ENCODE results near the gene BMPR1B.
"Not testable (repeated sequence)": the region's sequence is repeated elsewhere in the genome, so short reads cannot be mapped to it uniquely, and the experiment has no call there.

BMPR1B gene

GRCh38 chr4:94832329-94832728, 74.6 kb downstream of the BMPR1B start:
- DNase-seq (ENCODE audit: low read depth in 3 of 3), result not testable (repeated sequence)

- DNase-seq (ENCODE audit: low read depth in 3 of 3), result no peak
These were observed 75.6 kb downstream of the BMPR1B start for GRCh38 chr4:94833394-94833793.

GRCh38 chr4:94834501-94834900, 76.7 kb downstream of the BMPR1B start:
- DNase-seq (ENCODE audit: low read depth in 3 of 3), result no peak

GRCh38 chr4:94841166-94841863, 83.6 kb downstream of the BMPR1B start:
- DNase-seq (ENCODE audit: low read depth in 3 of 3), result not testable (repeated sequence)

DNA sequence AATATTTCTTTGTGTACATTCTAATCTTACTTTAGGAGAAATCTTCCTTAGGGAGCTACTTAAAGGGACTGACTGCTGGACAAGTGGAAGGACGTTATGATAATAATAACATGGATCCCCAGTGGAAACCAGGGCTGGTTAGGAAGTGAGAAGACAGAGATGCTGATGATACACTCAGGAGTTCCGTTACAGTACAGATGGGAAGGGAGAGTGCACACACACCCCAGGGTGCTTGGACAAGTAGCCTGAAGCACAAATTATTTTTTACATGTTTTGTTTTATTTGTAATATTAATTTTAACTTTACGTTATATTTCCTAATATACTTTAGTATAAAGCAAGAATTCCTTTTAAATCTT, 84.1 kb downstream of the BMPR1B start:
- no peak for DNase-seq (ENCODE audit: low read depth in 3 of 3)

- no peak for DNase-seq (ENCODE audit: low read depth in 3 of 3)
These were observed 85.5 kb downstream of the BMPR1B start for GRCh38 chr4:94843216-94843615.

DNA sequence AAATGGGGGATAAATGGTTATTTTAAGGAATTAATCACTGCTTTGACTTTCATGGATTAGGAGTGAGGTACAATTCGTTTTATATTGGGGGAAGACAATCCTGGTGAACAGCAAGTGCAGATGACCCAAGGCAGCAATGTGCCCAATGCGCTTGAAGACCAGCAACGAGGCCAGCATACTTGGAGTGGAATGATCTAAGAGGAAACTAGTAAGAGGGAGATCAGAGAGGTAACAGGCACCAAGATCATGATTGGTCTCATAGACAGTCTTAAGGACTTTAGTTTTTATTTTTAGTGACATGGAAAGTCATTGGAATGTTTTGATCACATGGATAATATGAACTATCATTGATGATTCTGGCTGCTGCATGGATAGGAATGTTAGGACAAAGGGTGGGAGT, 90.6 kb downstream of the BMPR1B start:
- DNase-seq (ENCODE audit: low read depth in 3 of 3), result no peak

GRCh38 chr4:94849901-94850300, 92.1 kb downstream of the BMPR1B start:
- no peak for DNase-seq (ENCODE audit: low read depth in 3 of 3)

GRCh38 chr4:94852616-94853015, 94.9 kb downstream of the BMPR1B start:
- no peak for DNase-seq (ENCODE audit: low read depth in 3 of 3)

- no peak for DNase-seq (ENCODE audit: low read depth in 3 of 3)
These were observed 98.3 kb downstream of the BMPR1B start for GRCh38 chr4:94856030-94856429.

DNA sequence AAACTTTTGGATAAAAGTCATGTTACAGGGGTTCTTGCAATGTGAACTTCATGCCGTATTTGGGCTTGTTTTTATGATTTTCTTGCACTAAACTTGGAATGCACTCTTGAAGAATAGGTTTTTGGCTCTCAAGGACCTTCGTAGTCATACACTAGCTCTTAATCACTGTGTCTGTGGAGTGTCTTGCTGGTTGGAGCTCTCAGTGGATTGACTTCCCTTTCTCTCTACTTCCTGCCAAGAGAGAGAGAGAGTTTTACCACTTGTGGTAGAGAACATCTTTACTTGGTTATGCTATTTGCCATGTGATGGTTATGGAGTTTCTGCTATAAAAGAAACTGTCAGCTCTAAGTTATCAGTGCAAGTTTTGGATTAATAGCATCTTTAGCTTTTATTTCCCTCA, 112.4 kb downstream of the BMPR1B start:
- DNase-seq (ENCODE audit: low read depth in 3 of 3), result no peak

DNA sequence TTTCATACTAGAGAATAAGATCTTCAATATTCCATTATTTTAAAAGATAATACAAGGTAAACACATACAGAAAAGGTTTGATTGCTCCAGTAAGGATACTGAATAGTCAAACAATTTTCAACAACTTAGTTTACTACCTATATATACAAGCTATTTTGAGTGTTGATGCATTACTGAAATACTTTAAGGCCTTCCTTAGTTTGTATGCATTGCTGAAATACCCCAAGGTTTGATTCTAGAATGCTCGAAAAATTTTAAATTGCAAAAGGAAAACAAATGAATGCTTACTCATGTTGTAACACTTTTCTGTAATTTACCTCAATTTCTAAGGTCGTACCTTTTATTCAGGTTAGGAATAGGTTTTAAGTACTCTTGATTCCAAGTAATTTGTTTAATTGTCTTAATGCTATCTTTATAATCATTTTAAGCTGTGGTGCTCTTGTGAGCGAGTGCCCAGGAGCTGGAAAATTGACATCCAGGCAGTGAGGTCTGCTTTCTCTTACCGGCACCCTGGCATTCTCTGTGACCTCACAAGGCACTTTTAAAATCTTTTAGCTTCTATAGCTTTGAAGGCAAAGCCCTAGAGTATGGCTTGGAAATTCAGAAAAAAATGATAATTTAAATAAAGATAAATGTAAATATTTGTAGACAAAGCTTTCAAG, 114.0 kb downstream of the BMPR1B start:
- no peak for DNase-seq (ENCODE audit: low read depth in 3 of 3)

DNA sequence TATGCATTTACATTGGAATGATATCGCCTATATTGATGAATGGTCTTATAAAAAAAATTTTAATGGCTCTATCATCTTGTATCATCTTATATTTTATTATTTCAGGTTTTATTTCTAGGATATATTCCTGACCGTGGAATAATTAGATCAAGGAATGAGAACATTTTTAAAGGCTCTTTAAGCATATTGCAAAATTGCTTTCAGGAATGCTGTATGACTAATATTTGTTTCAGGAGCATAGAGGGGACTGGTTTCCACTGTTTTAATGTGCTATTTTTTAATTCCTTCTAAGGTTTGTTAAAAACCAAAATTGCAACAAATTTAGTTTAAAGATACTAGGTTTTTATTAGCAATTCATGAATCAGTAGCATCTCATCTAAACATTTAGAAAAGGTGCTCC, 120.2 kb downstream of the BMPR1B start:
- no peak for DNase-seq (ENCODE audit: low read depth in 3 of 3)

DNA sequence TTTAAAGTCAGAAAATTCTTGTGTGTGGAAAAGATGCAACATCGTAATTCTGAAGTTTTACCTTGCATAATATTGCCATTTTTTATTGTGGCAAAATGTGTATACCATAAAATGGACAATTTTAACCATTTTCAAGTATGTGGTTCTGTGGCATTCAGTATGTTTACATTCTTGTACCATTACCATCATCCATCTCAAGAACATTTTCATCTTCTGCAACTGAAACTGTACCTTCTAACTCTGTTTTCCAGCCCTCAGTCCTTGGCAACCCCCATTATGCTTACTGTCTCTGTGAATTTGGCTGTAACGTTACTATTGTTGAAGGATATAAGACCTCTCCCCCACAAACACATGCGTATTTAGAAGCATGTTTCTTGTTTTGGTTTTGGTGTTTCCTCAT, 123.2 kb downstream of the BMPR1B start:
- DNase-seq (ENCODE audit: low read depth in 3 of 3), result no peak

GRCh38 chr4:94882756-94883155, 125.0 kb downstream of the BMPR1B start:
- no peak for DNase-seq (ENCODE audit: low read depth in 3 of 3)

DNA sequence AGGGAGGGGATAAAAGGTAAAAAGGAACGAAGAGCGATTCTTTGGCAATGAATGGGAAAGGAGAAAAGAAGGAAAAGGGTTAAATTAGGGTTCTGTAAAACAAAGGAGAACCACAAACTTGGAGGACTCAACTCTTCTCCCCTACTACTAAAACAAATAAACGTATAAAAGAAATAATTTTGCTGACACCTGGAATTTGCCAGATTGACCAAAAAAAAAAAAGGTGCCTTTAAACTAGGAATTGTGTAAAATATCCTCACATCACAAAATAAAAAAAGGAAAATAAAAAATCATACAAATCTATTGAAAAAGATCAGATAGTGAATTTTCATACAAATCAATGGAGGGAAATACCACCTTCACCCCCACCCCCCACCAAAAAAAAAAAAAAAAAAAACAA, 129.3 kb downstream of the BMPR1B start:
- no peak for DNase-seq (ENCODE audit: low read depth in 3 of 3)

DNA sequence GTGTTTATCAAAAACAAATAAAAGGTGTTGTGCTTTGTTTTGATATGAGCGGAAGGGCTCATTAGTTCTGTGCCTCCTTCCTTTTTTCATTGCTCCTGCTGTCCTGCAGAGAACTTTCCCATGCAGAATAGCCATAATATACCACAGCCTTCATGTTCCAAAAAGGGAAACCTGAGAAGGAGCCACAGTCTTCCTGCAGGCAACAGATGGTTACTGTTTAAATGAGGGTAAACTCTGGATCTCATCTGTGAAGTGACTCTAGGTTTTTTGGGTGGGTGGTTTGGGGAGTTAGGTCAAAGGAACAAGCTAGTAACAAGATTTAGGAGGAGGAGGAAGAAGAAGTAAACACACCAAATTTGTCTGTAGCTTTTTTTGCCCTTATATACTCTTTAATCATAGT, 131.8 kb downstream of the BMPR1B start:
- DNase-seq (ENCODE audit: low read depth in 3 of 3), result no peak

GRCh38 chr4:94889946-94890345, 132.2 kb downstream of the BMPR1B start:
- DNase-seq (ENCODE audit: low read depth in 3 of 3), result no peak

- DNase-seq (ENCODE audit: low read depth in 3 of 3), result no peak
These were observed 132.8 kb downstream of the BMPR1B start for GRCh38 chr4:94890579-94890978.

GRCh38 chr4:94892051-94892450, 134.3 kb downstream of the BMPR1B start:
- DNase-seq (ENCODE audit: low read depth in 3 of 3), result no peak

GRCh38 chr4:94895081-94895480, 137.3 kb downstream of the BMPR1B start:
- DNase-seq (ENCODE audit: low read depth in 3 of 3), result no peak

- no peak for DNase-seq (ENCODE audit: low read depth in 3 of 3)
These were observed 139.3 kb downstream of the BMPR1B start for GRCh38 chr4:94897023-94897422.

DNA sequence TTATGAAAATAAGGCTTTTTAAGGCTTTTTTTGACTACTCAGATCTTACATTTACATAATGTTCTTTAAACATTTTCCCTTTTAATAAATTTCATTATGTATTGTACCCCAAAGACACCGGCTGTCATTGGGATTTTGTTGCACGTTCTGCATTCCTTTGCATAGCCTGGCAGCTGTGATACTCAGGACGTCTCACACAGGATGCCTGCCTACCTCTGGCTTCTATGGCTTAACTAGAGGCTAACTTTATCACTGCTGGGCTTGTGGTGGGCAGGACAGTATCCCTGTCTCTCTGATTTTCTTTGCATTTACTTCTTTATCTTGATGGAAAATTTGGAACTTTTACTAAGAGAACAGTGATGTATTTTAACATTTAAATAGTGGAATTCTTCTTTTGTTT, 147.8 kb downstream of the BMPR1B start:
- DNase-seq (ENCODE audit: low read depth in 3 of 3), result no peak

- no peak for DNase-seq (ENCODE audit: low read depth in 3 of 3)
These were observed 151.9 kb downstream of the BMPR1B start for GRCh38 chr4:94909645-94910044.

Data from stimulated activated CD4-positive, alpha-beta T cell treated with anti-CD3 and anti-CD28 coated beads, TNF-alpha, amount 100 ng/mL, for 48 hours (primary cell).